RWPE2 (cell line): ENCODE measurements around the gene MAP2K5.

Experiments used
- ATAC-seq: fragments of 200-7000 bp; cut with Tn5 transposase; 3 replicates; pipeline ENCODE4 v1.9.1; 2021; ENCODE audit warnings: low read depth
- DNase-seq: peaks from one replicate; pipeline ENCODE4 v3.0.0-alpha.2; 2020; ENCODE audit warnings: low spot score
- H3K27ac ChIP-seq: fragments of 450-650 bp; 2 replicates; pipeline ENCODE4 v1.5.1; 2017; ENCODE audit warnings: mild to moderate bottlenecking; ENCODE audit not compliant: poor library complexity, severe bottlenecking
- H3K27me3 ChIP-seq: fragments of 250-450 bp; sonication (Bioruptor Pico); 2 replicates; pipeline ENCODE4 v1.5.1; 2021; ENCODE audit warnings: mild to moderate bottlenecking, moderate library complexity; ENCODE audit not compliant: insufficient read depth, poor library complexity, severe bottlenecking
- H3K36me3 ChIP-seq: fragments of 250-450 bp; sonication (Bioruptor Pico); 2 replicates; pipeline ENCODE4 v1.5.1; 2020; ENCODE audit warnings: low read depth, mild to moderate bottlenecking, moderate library complexity
- H3K4me1 ChIP-seq: fragments of 250-450 bp; sonication (Bioruptor Pico); 2 replicates; pipeline ENCODE4 v1.5.1; 2021; ENCODE audit warnings: mild to moderate bottlenecking, moderate library complexity; ENCODE audit not compliant: insufficient read depth, poor library complexity, severe bottlenecking
- H3K4me3 ChIP-seq: fragments of 250-450 bp; sonication (Bioruptor Pico); 2 replicates; pipeline ENCODE4 v1.5.1; 2021; ENCODE audit warnings: mild to moderate bottlenecking, moderate library complexity; ENCODE audit not compliant: severe bottlenecking
- H3K9me3 ChIP-seq: fragments of 250-450 bp; sonication (Bioruptor Pico); 2 replicates; pipeline ENCODE4 v1.5.1; 2021; ENCODE audit warnings: mild to moderate bottlenecking, moderate library complexity; ENCODE audit not compliant: severe bottlenecking
- CTCF ChIP-seq: fragments of 450-650 bp; IDR thresholded peaks from one replicate; pipeline ENCODE4 v1.5.1; 2017; ENCODE audit warnings: mild to moderate bottlenecking, moderate library complexity; ENCODE audit not compliant: poor library complexity, severe bottlenecking

MAP2K5 gene

GRCh38 chr15:67781061-67781460, 238.6 kb downstream of the MAP2K5 start:
- no peaks in the 10 kb centered on the region for H3K9me3 ChIP-seq
- H3K4me1 ChIP-seq, result no peaks in the 10 kb centered on the region
- no peaks in the 10 kb centered on the region for H3K36me3 ChIP-seq
- ATAC-seq, result no peak
- no peak for TF ChIP-seq CTCF
- no peak for DNase-seq
- no peak overlapping the region for H3K4me3 ChIP-seq
- no peaks in the 10 kb centered on the region for H3K27me3 ChIP-seq
- H3K27ac ChIP-seq, result no peak overlapping the region

GRCh38 chr15:67781907-67782690, 239.6 kb downstream of the MAP2K5 start:
- no peak for TF ChIP-seq CTCF
- H3K9me3 ChIP-seq, result no peaks in the 10 kb centered on the region
- no peaks in the 10 kb centered on the region for H3K36me3 ChIP-seq
- H3K27ac ChIP-seq, result no peak overlapping the region
- H3K4me3 ChIP-seq, result no peak overlapping the region
- DNase-seq (no peak), ATAC-seq (no peak)
- H3K27me3 ChIP-seq, result no peaks in the 10 kb centered on the region
- no peaks in the 10 kb centered on the region for H3K4me1 ChIP-seq

- no peaks in the 10 kb centered on the region for H3K36me3 ChIP-seq
- no peak overlapping the region for H3K27ac ChIP-seq
- no peak for ATAC-seq
- no peaks in the 10 kb centered on the region for H3K4me1 ChIP-seq
- no peaks in the 10 kb centered on the region for H3K27me3 ChIP-seq
- H3K4me3 ChIP-seq, result no peak overlapping the region
- no peak for DNase-seq
- no peak for TF ChIP-seq CTCF
- no peaks in the 10 kb centered on the region for H3K9me3 ChIP-seq
These were observed 240.1 kb downstream of the MAP2K5 start for GRCh38 chr15:67782691-67782991.

- Histone ChIP-seq H3K4me3 (no peak overlapping the region), H3K27me3 (no peaks in the 10 kb centered on the region), H3K36me3 (no peaks in the 10 kb centered on the region), H3K9me3 (no peaks in the 10 kb centered on the region), H3K4me1 (no peaks in the 10 kb centered on the region), H3K27ac (no peak overlapping the region)
- ATAC-seq (no peak), DNase-seq (no peak)
- TF ChIP-seq CTCF, result no peak
These were observed 240.8 kb downstream of the MAP2K5 start for GRCh38 chr15:67783303-67783702.

- no peak for DNase-seq
- H3K9me3 ChIP-seq, result no peaks in the 10 kb centered on the region
- no peak overlapping the region for H3K4me3 ChIP-seq
- no peak overlapping the region for H3K27ac ChIP-seq
- no peaks in the 10 kb centered on the region for H3K27me3 ChIP-seq
- no peaks in the 10 kb centered on the region for H3K36me3 ChIP-seq
- TF ChIP-seq CTCF, result no peak
- no peak for ATAC-seq
- no peaks in the 10 kb centered on the region for H3K4me1 ChIP-seq
These were observed 241.7 kb downstream of the MAP2K5 start for GRCh38 chr15:67784090-67784781.
